Measurements from ENCODE around the gene QRFP. TPM values are rescaled to one million over a fixed set of nuclear protein-coding genes. Genes with fewer than 3 reads are reported as not detected.
"Not testable (repeated sequence)": the region's sequence is repeated elsewhere in the genome, so short reads cannot be mapped to it uniquely, and the experiment has no call there.

The QRFP gene
- total RNA-seq, 2 donors from 2014 or later: not detected

DNA sequence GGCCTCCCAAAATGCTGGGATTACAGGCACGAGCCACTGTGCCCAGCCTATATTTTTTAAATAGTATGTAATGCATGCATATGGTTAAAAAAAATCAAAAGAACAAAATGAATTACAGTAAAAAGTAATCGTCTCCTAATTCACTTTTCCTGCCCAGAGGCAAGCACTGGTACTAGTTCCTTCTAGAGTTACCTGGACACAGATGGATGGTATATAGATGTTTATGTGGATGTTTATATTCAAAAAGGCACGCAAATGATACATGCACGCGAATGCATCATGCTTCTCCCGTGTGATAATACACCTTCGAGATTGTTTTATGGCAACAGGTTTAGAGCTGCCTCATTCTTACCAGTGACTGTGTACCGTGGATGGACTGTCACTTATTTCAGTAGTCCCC, 40.1 kb downstream of the QRFP start:
- no peaks in the 10 kb centered on the region for H3K9me3 ChIP-seq
- H3K27ac ChIP-seq: no peak overlapping the region
- H3K4me1 ChIP-seq: peaks cover 0 to 36% of the 10 kb centered on the region in 2 donors
- peaks cover 35% of the 10 kb centered on the region for H3K36me3 ChIP-seq
- TF ChIP-seq, protein P1, sequence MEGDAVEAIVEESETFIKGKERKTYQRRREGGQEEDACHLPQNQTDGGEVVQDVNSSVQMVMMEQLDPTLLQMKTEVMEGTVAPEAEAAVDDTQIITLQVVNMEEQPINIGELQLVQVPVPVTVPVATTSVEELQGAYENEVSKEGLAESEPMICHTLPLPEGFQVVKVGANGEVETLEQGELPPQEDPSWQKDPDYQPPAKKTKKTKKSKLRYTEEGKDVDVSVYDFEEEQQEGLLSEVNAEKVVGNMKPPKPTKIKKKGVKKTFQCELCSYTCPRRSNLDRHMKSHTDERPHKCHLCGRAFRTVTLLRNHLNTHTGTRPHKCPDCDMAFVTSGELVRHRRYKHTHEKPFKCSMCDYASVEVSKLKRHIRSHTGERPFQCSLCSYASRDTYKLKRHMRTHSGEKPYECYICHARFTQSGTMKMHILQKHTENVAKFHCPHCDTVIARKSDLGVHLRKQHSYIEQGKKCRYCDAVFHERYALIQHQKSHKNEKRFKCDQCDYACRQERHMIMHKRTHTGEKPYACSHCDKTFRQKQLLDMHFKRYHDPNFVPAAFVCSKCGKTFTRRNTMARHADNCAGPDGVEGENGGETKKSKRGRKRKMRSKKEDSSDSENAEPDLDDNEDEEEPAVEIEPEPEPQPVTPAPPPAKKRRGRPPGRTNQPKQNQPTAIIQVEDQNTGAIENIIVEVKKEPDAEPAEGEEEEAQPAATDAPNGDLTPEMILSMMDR (IDR thresholded peaks at IDR 0.05): no peak
- no peak overlapping the region for H3K4me3 ChIP-seq
- no peak for DNase-seq (ENCODE audit: low spot score)
- no peaks in the 10 kb centered on the region for H3K27me3 ChIP-seq

DNA sequence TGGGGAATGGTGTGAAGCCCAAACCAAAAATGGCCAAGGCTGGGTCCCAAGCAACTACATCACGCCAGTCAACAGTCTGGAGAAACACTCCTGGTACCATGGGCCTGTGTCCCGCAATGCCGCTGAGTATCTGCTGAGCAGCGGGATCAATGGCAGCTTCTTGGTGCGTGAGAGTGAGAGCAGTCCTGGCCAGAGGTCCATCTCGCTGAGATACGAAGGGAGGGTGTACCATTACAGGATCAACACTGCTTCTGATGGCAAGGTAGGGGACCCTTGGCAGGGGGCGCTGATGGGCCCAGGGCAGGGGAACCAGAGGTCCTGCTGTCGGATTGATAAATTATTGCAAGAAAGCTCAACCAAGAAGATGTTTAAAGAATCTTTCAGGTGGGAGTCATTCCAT, 41.8 kb downstream of the QRFP start:
- DNase-seq (ENCODE audit: low spot score): no peak
- Histone ChIP-seq H3K9me3 (no peaks in the 10 kb centered on the region), H3K27ac (no peak overlapping the region), H3K27me3 (no peaks in the 10 kb centered on the region), H3K36me3 (peaks cover 31% of the 10 kb centered on the region), H3K4me1 (peaks cover 0 to 19% of the 10 kb centered on the region in 2 donors), H3K4me3 (no peak overlapping the region)
- TF ChIP-seq, protein P1 (IDR thresholded peaks at IDR 0.05): no peak

DNA sequence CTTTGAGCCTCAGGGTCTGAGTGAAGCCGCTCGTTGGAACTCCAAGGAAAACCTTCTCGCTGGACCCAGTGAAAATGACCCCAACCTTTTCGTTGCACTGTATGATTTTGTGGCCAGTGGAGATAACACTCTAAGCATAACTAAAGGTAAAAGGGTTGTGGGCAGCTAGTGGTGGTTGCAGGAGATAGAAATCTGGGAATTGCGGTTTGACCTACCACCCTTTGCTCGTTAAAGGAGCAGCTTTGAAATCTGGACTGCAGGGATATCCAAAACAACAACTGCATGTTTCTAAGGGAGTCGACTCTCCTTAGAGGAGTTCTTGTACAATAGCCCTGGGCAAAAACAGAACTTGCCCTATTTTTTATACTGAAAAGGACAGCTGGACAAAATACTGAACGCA, 42.5 kb downstream of the QRFP start:
- no peak overlapping the region for H3K27ac ChIP-seq
- H3K27me3 ChIP-seq: no peaks in the 10 kb centered on the region
- DNase-seq (ENCODE audit: low spot score): no peak
- peaks cover 0 to 15% of the 10 kb centered on the region in 2 donors for H3K4me1 ChIP-seq
- H3K36me3 ChIP-seq: peaks cover 30% of the 10 kb centered on the region
- TF ChIP-seq, protein P1 (IDR thresholded peaks at IDR 0.05): no peak
- no peaks in the 10 kb centered on the region for H3K9me3 ChIP-seq
- H3K4me3 ChIP-seq: no peak overlapping the region

DNA sequence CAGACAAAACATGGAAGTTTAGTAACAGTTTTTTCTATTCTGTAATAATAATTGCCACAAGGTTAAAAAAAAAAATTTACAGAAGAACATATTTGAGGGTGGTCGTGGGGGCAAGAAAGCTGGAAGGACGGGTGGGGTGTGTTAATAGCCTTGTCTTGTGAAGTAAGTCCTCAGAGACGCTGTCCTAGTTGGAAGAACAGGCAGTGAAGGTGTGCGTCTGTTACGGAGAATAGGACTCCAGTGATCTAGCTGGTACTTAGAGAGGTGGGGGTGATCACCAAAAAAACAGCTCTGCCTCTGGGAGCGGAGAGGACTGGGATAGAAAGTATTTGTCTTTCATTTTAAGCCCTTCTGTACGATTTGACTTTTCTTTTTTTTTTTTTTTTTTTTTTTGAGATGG, 43.8 kb downstream of the QRFP start:
- TF ChIP-seq, protein P1 (IDR thresholded peaks at IDR 0.05): no peak
- Histone ChIP-seq H3K4me3 (no peak overlapping the region), H3K36me3 (peaks cover 30% of the 10 kb centered on the region), H3K27ac (no peak overlapping the region), H3K9me3 (no peaks in the 10 kb centered on the region), H3K4me1 (peaks cover 0 to 10% of the 10 kb centered on the region in 2 donors), H3K27me3 (no peaks in the 10 kb centered on the region)
- DNase-seq (ENCODE audit: low spot score): peak; percentile 48

DNA sequence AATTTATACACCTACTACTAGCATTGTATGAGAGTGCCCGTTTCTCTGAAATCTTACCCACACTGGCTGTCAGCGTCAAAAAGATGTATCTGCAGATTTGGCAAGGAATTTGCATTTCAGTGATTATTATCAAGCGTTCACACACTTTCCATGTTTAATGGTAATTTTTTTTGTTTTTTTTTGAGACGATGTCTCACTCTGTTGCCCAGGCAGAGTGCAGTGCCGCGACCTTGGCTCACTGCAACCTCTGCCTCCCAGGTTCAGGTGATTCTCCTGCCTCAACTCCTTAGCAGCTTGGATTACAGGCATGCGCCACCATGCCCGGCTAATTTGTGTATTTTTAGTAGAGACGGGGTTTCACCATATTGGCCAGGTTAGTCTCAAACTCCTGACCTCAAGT, 47.3 kb downstream of the QRFP start:
- H3K27ac ChIP-seq: peak overlapping the region in 1 of 2 donors; percentile 81
- H3K27me3 ChIP-seq: no peaks in the 10 kb centered on the region
- H3K4me3 ChIP-seq: no peak overlapping the region
- peak; percentile 42 for DNase-seq (ENCODE audit: low spot score)
- no peaks in the 10 kb centered on the region for H3K9me3 ChIP-seq
- TF ChIP-seq, protein P1 (IDR thresholded peaks at IDR 0.05): no peak
- peaks cover 0 to 42% of the 10 kb centered on the region in 2 donors for H3K4me1 ChIP-seq
- H3K36me3 ChIP-seq: peaks cover 4% of the 10 kb centered on the region

DNA sequence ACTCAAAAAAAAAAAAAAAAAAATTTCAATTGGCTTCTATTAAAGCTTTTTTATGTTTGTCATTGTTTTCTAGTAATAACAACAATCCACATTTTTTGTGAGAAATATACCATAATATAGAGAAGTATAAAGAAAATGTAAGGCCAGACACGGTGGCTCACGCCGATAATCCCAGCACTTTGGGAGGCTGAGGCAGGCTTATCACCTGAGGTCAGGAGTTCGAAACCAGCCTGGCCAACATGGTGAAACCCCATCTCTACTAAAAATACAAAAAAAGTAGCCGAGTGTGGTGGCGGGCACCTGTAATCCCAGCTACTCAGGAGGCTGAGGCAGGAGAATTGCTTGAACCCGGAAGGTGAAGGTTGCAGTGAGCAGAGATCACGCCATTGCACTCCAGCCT, 48.1 kb downstream of the QRFP start:
- peak; percentile 47 for DNase-seq (ENCODE audit: low spot score)
- H3K9me3 ChIP-seq: not testable (repeated sequence)
- H3K4me1 ChIP-seq: peaks cover 0 to 50% of the 10 kb centered on the region in 2 donors

More for the DNA sequence above, 48.1 kb downstream of the QRFP start:
- not testable (repeated sequence) for H3K4me3 ChIP-seq, H3K36me3 ChIP-seq, H3K27me3 ChIP-seq
- peak overlapping the region; percentile 81 to 83 for H3K27ac ChIP-seq

Measured in right atrium auricular region (tissue), 2 donors.